Measurements from ENCODE around the gene HEMK1. TPM values are rescaled to one million over a fixed set of nuclear protein-coding genes. Genes with fewer than 3 reads are reported as not detected.

The HEMK1 gene, protein sequence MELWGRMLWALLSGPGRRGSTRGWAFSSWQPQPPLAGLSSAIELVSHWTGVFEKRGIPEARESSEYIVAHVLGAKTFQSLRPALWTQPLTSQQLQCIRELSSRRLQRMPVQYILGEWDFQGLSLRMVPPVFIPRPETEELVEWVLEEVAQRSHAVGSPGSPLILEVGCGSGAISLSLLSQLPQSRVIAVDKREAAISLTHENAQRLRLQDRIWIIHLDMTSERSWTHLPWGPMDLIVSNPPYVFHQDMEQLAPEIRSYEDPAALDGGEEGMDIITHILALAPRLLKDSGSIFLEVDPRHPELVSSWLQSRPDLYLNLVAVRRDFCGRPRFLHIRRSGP
- total RNA-seq = 15.1 to 20.1 TPM (median 15.2 TPM) in 3 replicates
- long read RNA-seq, full-length matches to known transcripts = 7 of 17 reads
- long read RNA-seq, partial matches to known transcripts = 3 of 17 reads
- long read RNA-seq, other reads (novel, unspliced or antisense) = 7 of 17 reads

DNA sequence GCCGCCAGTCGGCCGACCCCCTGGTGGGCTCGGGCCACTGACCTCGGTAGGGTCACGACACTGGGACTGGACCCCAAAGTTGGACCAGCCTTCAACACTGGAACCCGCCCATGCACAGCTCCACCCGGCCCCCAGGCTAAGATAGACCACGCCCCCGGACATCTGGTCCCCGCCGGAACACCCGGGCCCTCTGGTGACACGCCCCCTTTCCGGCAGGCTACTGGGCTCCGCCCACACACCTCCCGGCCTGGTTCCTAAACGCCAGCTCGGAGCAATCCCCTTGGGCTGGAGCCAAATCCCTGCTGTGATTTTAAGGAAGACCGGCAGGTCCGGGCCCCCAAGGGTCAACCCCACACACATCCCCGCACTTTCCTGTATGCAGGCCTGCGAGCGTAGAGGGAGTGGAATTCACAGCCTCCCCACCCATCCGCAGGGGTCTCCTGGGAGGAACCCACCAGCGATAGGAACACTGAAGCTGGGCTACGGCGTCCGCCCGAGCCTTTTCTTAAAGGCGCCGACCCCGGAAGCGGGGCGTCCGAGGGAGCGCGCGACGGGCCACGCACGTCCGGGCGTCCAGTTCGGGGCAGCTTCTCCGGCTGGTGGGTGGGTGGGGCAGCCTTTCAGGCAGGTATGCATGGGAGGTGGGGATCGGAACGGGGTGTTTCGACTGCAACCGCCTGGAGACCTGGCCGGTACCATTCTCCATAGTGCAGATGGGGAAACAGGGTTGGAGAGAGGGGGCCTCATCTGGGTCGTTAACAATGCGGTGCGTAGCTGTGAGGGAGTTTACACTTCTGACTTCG is at the start of gene HEMK1:
Gene HEMK1, plus strand, starts transcription at position 576 of the 803 bp plus-strand sequence. CDS start 1,583 bp downstream, outside the sequence.
- H3K27ac Mint-ChIP-seq (ENCODE audit: unreplicated experiment) = peak within 1 kb of the TSS; percentile 97
- H3K27me3 Mint-ChIP-seq (ENCODE audit: low read depth) = no peaks in the 10 kb centered on the region
- peaks cover 29% of the 10 kb centered on the region for H3K4me1 Mint-ChIP-seq (ENCODE audit: low read depth)
- peak; percentile 98 for DNase-seq (ENCODE audit: low spot score)
- no peaks in the 10 kb centered on the region for H3K36me3 Mint-ChIP-seq (ENCODE audit: low read depth)
- TF ChIP-seq, protein P1, sequence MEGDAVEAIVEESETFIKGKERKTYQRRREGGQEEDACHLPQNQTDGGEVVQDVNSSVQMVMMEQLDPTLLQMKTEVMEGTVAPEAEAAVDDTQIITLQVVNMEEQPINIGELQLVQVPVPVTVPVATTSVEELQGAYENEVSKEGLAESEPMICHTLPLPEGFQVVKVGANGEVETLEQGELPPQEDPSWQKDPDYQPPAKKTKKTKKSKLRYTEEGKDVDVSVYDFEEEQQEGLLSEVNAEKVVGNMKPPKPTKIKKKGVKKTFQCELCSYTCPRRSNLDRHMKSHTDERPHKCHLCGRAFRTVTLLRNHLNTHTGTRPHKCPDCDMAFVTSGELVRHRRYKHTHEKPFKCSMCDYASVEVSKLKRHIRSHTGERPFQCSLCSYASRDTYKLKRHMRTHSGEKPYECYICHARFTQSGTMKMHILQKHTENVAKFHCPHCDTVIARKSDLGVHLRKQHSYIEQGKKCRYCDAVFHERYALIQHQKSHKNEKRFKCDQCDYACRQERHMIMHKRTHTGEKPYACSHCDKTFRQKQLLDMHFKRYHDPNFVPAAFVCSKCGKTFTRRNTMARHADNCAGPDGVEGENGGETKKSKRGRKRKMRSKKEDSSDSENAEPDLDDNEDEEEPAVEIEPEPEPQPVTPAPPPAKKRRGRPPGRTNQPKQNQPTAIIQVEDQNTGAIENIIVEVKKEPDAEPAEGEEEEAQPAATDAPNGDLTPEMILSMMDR (IDR thresholded peaks at IDR 0.05) = peak; percentile 17
- H3K9me3 Mint-ChIP-seq (ENCODE audit: low read depth) = no peaks in the 10 kb centered on the region
- peak within 1 kb of the TSS; percentile 97 for H3K4me3 Mint-ChIP-seq (ENCODE audit: unreplicated experiment)

DNA sequence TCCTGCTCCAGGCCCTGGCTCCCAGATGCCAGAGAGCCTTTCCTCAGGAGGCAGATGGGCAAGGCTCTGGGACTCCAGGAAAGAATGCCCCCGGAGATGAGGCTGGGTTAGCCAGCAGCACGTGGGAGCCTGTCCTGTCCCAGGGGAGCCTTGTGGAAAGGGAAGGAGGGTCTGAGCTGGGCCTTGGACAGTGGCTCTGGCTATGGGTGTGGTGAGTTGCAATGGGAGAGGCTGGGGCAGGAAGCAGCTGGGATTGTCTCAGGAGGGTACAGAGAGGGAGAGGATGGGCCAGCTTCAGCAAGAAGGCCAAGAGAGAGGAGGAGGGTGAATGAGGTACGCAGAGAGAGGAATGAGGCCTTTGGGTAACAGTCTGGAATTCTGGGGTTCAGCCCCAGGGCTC is 48.5 kb upstream of the HEMK1 start:
- Mint-ChIP-seq H3K27me3 (ENCODE audit: low read depth) (peaks cover 40% of the 10 kb centered on the region), H3K36me3 (ENCODE audit: low read depth) (peaks cover 1% of the 10 kb centered on the region), H3K27ac (ENCODE audit: unreplicated experiment) (no peak overlapping the region), H3K9me3 (ENCODE audit: low read depth) (no peaks in the 10 kb centered on the region), H3K4me1 (ENCODE audit: low read depth) (peaks cover 9% of the 10 kb centered on the region), H3K4me3 (ENCODE audit: unreplicated experiment) (no peak overlapping the region)
- TF ChIP-seq, protein P1 (IDR thresholded peaks at IDR 0.05) = no peak
- no peak for DNase-seq (ENCODE audit: low spot score)

DNA sequence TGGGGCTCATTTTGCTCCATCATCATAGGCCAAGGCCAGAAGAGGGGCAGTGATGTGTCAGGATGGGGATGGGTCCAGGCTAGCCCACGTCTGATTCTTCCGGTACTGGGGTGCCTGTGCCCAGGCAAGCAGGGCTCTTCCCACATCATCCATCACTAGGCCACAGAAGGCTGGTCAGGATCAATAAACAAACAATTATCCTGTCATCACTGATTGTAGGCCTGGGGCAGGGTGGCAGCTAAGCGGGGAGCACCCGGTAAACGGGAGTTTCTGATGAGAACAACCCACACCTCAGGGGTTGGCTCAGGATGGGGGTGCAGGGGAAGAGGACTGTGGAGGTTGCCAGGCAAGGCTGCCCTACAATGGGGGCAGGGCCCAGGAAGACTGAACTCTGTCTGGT is 47.8 kb upstream of the HEMK1 start:
- no peak for DNase-seq (ENCODE audit: low spot score)
- H3K4me1 Mint-ChIP-seq (ENCODE audit: low read depth) = peaks cover 2% of the 10 kb centered on the region
- peaks cover 40% of the 10 kb centered on the region for H3K27me3 Mint-ChIP-seq (ENCODE audit: low read depth)
- peaks cover 1% of the 10 kb centered on the region for H3K36me3 Mint-ChIP-seq (ENCODE audit: low read depth)
- TF ChIP-seq, protein P1 (IDR thresholded peaks at IDR 0.05) = no peak
- no peak overlapping the region for H3K4me3 Mint-ChIP-seq (ENCODE audit: unreplicated experiment)
- no peak overlapping the region for H3K27ac Mint-ChIP-seq (ENCODE audit: unreplicated experiment)
- no peaks in the 10 kb centered on the region for H3K9me3 Mint-ChIP-seq (ENCODE audit: low read depth)

DNA sequence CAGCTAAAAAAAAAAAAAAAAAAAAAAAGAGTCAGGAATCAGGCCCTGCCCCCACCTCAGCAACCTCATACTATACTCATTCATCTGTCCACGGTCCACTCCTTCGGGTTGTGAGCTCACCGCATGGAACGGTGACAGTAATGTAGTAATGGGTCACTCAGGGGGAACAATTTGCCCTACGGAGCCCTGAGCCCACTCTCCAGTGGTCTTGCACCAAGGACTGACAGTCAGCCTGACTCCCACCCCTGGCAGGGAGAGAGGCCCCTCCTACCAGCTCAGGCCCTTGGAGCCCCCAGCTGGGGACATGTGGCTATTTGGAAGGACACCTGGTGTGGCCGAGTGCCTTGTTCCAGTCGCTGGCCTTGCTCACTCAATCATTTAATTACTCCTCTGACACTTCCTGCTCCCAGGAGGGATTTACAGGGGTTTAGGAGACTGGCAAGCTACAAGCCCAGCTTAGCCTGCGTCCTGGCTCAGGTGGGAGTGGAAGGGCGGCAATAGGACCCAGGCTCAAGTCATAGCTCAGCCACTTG is 46.0 kb upstream of the HEMK1 start:
- Mint-ChIP-seq H3K9me3 (ENCODE audit: low read depth) (no peaks in the 10 kb centered on the region), H3K27ac (ENCODE audit: unreplicated experiment) (no peak overlapping the region), H3K27me3 (ENCODE audit: low read depth) (peaks cover 40% of the 10 kb centered on the region), H3K4me1 (ENCODE audit: low read depth) (no peaks in the 10 kb centered on the region), H3K4me3 (ENCODE audit: unreplicated experiment) (no peak overlapping the region), H3K36me3 (ENCODE audit: low read depth) (peaks cover 1% of the 10 kb centered on the region)
- DNase-seq (ENCODE audit: low spot score) = no peak
- TF ChIP-seq, protein P1 (IDR thresholded peaks at IDR 0.05) = no peak

DNA sequence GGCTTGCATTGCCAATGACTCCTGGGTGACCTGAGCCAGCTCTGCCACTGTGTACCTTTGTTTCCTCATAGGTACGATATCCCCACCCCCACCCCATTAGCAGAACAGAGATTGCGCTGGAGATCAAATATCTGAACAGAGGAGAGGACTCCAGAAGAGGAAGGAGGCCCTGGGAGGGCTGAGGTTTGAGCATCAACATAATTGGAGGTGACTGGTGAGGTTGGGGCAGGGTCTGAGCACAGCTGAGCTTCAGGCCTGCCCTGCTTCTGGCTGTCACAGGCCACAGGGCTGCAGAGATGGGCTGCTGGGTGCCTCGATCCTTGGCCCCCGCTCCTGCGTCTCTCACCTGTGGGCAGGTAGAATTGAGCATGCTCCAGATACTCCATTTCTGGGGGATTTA is 44.6 kb upstream of the HEMK1 start:
- no peak overlapping the region for H3K4me3 Mint-ChIP-seq (ENCODE audit: unreplicated experiment)
- H3K36me3 Mint-ChIP-seq (ENCODE audit: low read depth) = peaks cover 1% of the 10 kb centered on the region
- peaks cover 35% of the 10 kb centered on the region for H3K27me3 Mint-ChIP-seq (ENCODE audit: low read depth)
- no peak overlapping the region for H3K27ac Mint-ChIP-seq (ENCODE audit: unreplicated experiment)
- no peaks in the 10 kb centered on the region for H3K9me3 Mint-ChIP-seq (ENCODE audit: low read depth)
- DNase-seq (ENCODE audit: low spot score) = no peak
- TF ChIP-seq, protein P1 (IDR thresholded peaks at IDR 0.05) = no peak
- no peaks in the 10 kb centered on the region for H3K4me1 Mint-ChIP-seq (ENCODE audit: low read depth)

Data from chondrocyte (in vitro differentiated cells).